ENCODE measurements around the gene PDAP1.

Gene PDAP1

DNA sequence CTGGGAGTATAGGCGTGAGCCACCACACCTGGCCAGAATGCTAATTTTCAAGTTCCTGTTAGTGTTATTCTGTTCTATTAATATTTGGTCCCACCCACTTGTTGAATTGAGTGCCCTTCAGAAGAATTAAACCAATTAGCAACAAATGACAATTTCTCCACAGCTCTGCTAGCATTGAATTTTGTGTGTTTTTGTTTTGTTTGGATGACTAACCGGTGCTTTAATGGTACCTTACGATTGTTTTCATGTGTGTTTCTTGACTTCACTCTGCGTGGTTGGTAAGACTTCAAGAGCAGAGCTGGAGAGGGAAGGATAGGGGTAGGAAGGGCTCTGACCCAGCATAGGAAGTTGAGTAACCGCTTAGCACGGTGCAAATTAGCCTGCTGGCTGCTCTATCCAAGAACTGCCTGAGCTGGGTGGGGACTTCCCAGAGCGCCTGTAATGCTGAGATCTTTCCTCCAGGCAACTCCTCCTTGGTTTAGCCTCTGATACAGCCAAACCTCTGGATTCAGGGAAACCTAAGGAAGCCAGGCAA, 29.3 kb downstream of the PDAP1 start:
- TF ChIP-seq CTCF (IDR thresholded peaks at IDR 0.05; ENCODE audit: insufficient read depth, missing control alignments), result no peak
- DNase-seq (ENCODE audit: insufficient read length, low spot score), result no peak

GRCh38 chr7:99375070-99375807, 33.2 kb downstream of the PDAP1 start:
- FAIRE-seq, result no peak
- peak; percentile 73 for DNase-seq (ENCODE audit: insufficient read length, low spot score)
- TF ChIP-seq CTCF (IDR thresholded peaks at IDR 0.05; ENCODE audit: insufficient read depth, missing control alignments), result no peak

More for the DNA sequence above, 29.3 kb downstream of the PDAP1 start:
- no peak for FAIRE-seq

GRCh38 chr7:99374111-99375064, 34.0 kb downstream of the PDAP1 start, which contains the start of gene ARPC1B:
TSS of gene ARPC1B (plus strand) at chr7:99374730. CDS start at chr7:99385715, 10,985 bp downstream.
- FAIRE-seq (no peak), DNase-seq (ENCODE audit: insufficient read length, low spot score) (peak; percentile 93)
- TF ChIP-seq CTCF (IDR thresholded peaks at IDR 0.05; ENCODE audit: insufficient read depth, missing control alignments), result no peak

- no peak for DNase-seq (ENCODE audit: insufficient read length, low spot score)
- TF ChIP-seq CTCF (IDR thresholded peaks at IDR 0.05; ENCODE audit: insufficient read depth, missing control alignments), result no peak
- FAIRE-seq, result no peak
Measured at GRCh38 chr7:99373091-99374066, 35.0 kb downstream of the PDAP1 start.

DNA sequence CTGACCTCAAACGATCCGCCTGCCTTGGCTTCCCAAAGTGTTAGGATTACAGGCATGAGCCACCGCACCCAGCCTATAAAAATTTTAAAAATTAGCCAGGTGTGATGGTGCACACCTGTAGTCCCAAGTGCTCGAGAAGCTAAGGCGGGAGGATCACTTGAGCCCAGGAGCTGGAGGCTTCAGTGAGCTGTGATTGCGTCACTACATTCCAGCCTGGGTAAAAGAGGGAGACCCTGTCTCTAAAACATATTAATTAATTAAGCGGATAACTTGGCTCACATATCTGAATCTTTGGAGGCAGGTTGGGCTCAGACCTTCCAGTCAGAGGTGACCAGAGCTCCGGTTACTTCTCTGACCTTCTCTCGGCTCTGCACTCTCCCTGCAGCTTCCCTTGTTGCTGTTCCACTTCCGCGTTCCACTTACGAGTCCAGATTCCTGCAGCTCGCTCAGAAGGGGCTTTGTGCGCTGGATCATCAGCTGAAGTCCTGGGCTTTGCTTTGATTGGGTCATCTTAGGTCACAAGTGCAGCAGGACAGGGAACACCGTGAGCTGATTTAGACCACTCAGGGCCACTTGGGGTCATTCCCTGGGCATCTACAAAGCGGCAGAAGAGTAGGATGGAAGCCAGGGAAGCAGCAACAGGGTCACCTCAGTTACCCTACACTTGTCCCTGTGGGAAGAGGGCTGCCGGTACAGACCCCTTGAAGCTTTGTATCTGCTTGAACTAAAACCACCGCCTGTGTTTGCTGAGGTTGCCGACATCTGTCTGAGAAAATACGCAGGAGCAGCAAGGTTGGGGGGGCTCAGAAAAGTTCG, 35.9 kb downstream of the PDAP1 start:
- no peak for FAIRE-seq

More for the DNA sequence above, 35.9 kb downstream of the PDAP1 start:
- TF ChIP-seq CTCF (IDR thresholded peaks at IDR 0.05; ENCODE audit: insufficient read depth, missing control alignments), result no peak
- DNase-seq (ENCODE audit: insufficient read length, low spot score), result no peak
